HG02642 (cell line): ENCODE measurements around the gene PDCD5.
"Not testable (repeated sequence)": the region's sequence is repeated elsewhere in the genome, so short reads cannot be mapped to it uniquely, and the experiment has no call there.

Experiments used
- ATAC-seq: cut with Tn5 transposase; IDR thresholded peaks from one replicate; pipeline ENCODE4 v1.9.1; 2021; ENCODE audit warnings: mild to moderate bottlenecking; ENCODE audit not compliant: unreplicated experiment, poor library complexity

Gene PDCD5, protein sequence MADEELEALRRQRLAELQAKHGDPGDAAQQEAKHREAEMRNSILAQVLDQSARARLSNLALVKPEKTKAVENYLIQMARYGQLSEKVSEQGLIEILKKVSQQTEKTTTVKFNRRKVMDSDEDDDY

DNA sequence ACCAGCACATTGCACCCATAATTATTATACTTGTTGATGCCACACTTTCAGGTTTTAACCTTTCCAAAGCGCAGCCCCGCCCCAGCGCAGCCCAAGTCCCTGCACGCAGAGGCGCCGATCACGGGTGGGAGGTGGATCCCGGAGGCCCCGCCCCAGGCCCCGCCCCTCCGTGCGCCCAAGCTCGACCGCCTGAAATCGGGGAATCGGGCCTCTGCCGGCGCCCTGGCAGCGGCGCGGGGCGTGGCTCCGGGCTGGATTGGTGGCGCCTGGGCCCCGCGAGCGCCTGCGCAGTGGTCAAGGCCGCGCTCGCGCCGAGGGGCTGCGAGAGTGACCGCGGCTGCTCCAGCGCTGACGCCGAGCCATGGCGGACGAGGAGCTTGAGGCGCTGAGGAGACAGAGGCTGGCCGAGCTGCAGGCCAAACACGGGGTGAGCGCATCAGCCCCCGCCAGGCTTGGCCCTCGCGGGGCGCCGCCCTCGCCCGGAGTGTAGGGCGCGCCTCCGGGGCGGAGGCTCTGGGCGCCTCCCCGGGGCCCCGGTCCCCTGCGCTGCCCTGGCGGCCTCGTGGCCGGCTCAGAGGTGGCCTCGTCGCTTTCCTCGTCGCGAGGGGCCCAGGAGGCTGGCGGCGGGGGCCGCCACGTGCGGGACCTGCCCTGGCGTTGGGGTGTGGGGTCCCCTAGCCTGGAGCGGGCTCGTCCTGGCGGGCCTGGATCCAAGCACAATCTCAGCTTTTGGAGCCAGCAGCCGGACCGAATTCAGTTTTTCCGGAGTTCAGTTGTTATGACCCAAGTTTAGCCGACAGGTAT lies at the start of gene PDCD5:
TSS of gene PDCD5 (plus strand) at position 290 of the 804 bp plus-strand sequence. CDS start at position 362, 72 bp downstream.
- ATAC-seq: peak; percentile 92

GRCh38 chr19:32532233-32532632 lies 48.8 kb upstream of the PDCD5 start:
- ATAC-seq: no peak

GRCh38 chr19:32537580-32537979 lies 43.4 kb upstream of the PDCD5 start:
- no peak for ATAC-seq

DNA sequence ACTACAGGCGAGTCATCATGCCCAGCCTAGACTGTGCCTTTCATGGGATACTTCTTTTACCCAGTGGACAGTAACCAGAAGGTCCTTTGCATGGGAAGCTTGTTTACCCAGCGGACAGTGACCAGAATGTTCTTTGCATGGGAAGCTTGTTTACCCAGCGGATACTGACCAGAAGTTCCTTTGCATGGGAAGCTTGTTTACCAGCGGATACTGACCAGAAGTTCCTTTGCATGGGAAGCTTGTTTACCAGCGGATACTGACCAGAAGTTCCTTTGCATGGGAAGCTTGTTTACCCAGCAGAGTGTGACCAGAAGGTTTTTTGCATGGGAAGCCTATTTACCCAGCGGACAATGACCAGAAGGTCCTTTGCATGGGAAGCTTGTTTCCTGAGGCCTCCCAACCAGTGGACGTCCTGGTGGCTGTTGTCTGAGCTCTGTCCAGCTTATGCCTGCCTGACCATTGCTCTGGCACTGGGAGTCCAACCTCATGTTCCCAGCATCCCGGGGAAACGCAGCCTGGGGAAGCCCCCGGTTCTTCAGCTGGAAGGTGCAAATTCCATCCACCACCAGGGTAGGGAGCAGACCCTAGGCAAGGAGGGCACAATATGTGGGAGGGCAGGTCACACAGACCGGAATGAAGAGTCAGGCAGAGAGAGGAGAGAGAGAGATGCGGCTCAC lies 41.6 kb upstream of the PDCD5 start:
- ATAC-seq: no peak

GRCh38 chr19:32540621-32541020 lies 40.4 kb upstream of the PDCD5 start:
- no peak for ATAC-seq

DNA sequence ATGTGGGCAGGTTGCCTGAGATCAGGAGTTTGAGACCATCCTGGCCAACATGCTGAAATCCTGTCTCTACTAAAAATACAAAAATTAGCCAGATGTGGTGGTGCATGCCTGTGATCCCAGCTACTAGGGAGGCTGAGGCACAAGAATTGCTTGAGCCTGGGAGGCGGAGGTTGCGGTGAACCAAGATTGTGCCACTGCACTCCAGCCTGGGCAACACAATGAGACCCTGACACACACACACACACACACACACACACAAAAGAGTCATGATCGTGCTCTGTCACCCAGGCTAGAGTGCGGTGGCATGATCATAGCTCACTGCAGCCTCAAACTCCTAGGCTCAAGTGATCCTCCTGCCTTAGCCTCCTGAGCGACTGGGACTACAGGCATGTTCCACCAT lies 39.6 kb upstream of the PDCD5 start:
- ATAC-seq: not testable (repeated sequence)

GRCh38 chr19:32542477-32543108 lies 38.4 kb upstream of the PDCD5 start:
- ATAC-seq: no peak

DNA sequence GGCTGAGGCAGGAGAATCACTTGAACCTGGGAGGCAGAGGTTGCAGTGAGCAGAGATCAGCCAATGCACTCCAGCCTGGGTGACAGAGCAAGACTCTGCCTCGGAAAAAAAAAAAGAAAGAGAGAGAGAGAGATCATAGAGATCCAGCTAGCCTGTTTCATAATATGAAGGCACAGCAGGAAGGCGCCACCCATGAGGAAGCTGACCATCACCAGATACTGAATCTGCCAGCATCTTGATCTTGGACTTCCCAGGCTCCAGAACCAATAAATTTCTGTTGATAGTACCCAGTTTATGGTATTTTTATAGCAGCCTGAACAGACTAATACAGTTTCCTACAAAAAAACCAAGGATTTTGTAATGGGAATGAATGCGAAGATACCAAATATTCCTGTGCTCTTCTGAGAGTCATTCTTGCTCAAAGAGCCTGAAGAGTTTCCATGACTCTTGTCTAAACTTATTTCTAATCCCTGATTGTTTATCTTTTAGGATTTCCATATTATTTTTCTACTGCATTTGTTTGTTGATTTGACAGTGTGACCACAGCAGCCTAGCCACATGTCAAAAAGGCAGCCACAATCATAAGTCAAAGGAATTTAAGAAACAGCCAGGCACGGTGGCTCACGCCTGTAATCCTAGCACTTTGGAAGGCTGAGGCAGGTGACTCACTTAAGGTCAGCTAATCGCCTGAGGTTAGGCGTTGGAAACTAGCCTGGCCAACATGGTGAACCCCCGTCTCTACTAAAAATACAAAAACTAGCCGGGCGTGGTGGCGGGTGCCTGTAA lies 37.7 kb upstream of the PDCD5 start:
- ATAC-seq: no peak

DNA sequence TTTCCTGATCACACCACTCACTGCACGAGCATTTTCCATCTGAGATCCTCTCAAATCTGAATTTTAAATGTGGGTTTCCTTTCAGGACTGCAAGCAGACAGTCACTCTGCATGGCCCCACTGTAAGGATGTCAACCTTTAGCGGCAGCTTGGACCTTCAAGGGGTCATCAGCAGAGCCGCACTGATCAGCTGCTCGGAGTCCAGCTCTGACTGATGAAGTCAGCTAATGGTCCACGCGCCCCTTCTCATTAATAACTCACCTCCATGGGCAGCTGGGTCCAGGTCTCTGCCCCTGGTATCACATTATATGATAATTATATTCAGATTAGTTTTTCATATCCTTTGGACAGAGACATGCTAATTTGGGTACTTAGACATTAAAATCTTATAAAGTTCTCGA lies 36.1 kb upstream of the PDCD5 start:
- ATAC-seq: no peak

DNA sequence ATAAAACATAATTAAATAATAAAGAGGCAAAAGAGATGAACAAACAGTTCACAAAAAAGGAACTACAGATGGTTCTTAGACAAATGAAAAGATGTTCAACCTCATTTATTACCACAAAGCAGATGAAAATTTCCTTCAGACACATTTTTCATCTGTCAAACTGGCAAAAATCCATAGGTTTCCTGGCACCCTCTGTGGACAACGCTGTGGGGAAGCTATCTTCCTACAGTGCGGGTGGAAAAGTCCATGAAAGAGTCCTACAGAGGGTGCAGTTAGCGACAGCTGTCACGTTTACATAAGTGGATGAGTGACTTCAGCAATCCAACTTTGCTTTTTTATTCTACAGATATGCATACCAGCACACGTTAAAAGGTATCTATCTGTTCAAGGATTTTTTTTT lies 30.3 kb upstream of the PDCD5 start:
- ATAC-seq: no peak

DNA sequence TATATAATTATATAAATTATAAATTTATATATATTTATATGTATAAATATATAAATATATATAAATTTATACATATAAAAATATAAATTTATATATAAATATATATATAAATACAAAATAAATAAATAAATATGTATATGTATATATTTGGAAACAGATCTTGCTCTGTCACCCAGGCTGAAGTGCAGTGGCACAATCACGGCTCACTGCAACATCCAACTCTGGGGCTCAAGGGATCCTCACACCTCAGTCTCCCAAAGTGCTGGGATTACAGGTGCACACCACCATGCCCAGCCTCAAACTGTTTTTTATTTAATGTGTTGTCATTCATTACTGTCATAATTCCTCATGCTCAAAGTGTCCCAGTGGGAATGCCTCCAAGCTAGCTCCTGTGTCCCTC lies 25.2 kb upstream of the PDCD5 start:
- no peak for ATAC-seq

DNA sequence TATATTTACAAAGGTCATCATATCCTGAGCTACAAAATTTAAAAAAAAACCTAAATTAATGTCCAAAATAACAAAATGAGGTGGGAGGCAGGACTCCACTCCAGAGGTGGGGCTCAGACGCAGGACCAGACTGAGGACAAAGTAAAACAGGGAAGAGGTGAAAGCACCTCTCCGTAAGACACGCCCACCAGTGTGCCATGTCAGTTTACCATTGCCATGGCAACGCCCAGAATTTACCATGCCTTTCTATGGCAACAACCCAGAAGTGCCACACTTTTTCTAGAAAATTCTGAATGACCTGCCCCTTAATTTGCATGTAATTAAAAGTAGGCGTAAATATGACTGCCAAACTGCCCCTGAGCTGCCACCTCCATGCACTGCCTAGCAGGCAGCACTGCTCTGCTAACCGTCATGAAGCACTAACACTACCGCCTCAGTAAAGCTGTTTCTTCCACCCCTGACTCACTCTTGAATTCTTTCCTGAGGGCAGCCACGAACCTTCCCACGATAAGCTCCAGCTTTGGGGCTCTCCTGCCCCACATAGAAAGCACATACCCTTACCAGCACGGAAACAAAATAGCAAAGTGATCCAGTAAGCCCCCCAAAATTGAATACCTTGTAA lies 22.3 kb upstream of the PDCD5 start:
- ATAC-seq: no peak

- ATAC-seq: no peak
These were observed 17.2 kb upstream of the PDCD5 start for GRCh38 chr19:32563761-32564160.

GRCh38 chr19:32566246-32566830 lies 14.7 kb upstream of the PDCD5 start:
- ATAC-seq: no peak

GRCh38 chr19:32567486-32567885 lies 13.5 kb upstream of the PDCD5 start:
- ATAC-seq: no peak

- no peak for ATAC-seq
These were observed 10.8 kb upstream of the PDCD5 start for GRCh38 chr19:32570081-32570785.

- not testable (repeated sequence) for ATAC-seq
These were observed 9.4 kb upstream of the PDCD5 start for GRCh38 chr19:32571471-32572075.

DNA sequence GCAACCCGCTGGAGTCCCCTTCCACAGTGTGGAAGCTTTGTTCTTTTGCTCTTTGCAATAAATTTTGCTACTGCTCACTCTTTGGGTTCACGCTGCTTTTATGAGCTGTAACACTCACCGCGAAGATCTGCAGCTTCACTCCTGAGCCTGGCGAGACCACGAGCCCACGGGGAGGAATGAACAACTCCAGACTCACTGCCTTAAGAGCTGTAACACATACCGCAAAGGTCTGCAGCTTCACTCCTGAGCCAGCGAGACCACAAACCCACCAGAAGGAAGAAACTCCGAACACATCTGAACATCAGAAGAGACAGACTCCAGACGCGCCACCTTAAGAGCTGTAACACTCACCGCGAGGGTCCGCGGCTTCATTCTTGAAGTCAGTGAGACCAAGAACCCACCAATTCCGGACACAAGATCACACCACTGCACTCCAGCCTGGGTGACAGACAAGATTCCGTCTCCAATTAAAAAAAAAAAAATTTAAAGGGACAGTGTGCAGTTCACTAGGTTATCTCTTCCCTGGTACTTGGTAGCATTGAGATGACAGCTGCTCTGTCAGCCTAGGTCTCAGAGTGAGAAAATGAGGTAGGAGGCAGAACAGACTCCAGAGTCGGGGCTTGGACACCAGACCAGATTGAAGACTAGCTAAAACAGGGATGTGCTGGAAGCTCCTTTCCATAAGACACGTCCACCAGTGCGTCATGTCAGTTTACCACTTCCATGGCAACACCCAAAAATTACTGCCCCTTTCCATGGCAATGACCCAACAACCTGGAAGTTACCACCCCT lies 8.1 kb upstream of the PDCD5 start:
- ATAC-seq: not testable (repeated sequence)
